GM18873 (cell line): ENCODE data around the gene PCP4L1.
A peak's percentile ranks its signal among the peaks of the same experiment; 100 is the strongest.
"Not testable (repeated sequence)": the region's sequence is repeated elsewhere in the genome, so short reads cannot be mapped to it uniquely, and the experiment has no call there.

Experiments
- ATAC-seq: cut with Tn5 transposase; IDR thresholded peaks from one replicate; pipeline ENCODE4 v1.9.1; 2021; ENCODE audit warnings: mild to moderate bottlenecking, moderate library complexity, moderate number of reproducible peaks; ENCODE audit not compliant: unreplicated experiment, low FRiP score

PCP4L1 gene

GRCh38 chr1:161227196-161227871, 31.2 kb upstream of the PCP4L1 start:
- ATAC-seq, result peak; percentile 37

GRCh38 chr1:161228032-161228431, 30.5 kb upstream of the PCP4L1 start:
- no peak for ATAC-seq

GRCh38 chr1:161229896-161230295, 28.6 kb upstream of the PCP4L1 start:
- no peak for ATAC-seq

GRCh38 chr1:161230762-161231161, 27.8 kb upstream of the PCP4L1 start:
- ATAC-seq, result no peak

- ATAC-seq, result no peak
Observed at GRCh38 chr1:161233102-161233501, 25.4 kb upstream of the PCP4L1 start.

- ATAC-seq, result no peak
Observed at GRCh38 chr1:161235957-161236775, 22.4 kb upstream of the PCP4L1 start.

GRCh38 chr1:161238039-161238473, 20.5 kb upstream of the PCP4L1 start, which contains the start of gene NR1I3:
TSS of gene NR1I3 (minus strand) at chr1:161238203. CDS start at chr1:161236565, 1,638 bp downstream.
- ATAC-seq, result no peak

GRCh38 chr1:161241682-161242081, 16.9 kb upstream of the PCP4L1 start:
- no peak for ATAC-seq

- ATAC-seq, result no peak
Observed at GRCh38 chr1:161242313-161242712, 16.2 kb upstream of the PCP4L1 start.

GRCh38 chr1:161244888-161245287, 13.7 kb upstream of the PCP4L1 start:
- ATAC-seq, result no peak

- not testable (repeated sequence) for ATAC-seq
Observed at GRCh38 chr1:161250100-161250499, 8.4 kb upstream of the PCP4L1 start.

GRCh38 chr1:161250829-161251228, 7.7 kb upstream of the PCP4L1 start:
- ATAC-seq, result no peak

- no peak for ATAC-seq
Observed at GRCh38 chr1:161251579-161251978, 7.0 kb upstream of the PCP4L1 start.

- ATAC-seq, result not testable (repeated sequence)
Observed at GRCh38 chr1:161255302-161255701, 3.2 kb upstream of the PCP4L1 start.

- ATAC-seq, result not testable (repeated sequence)
Observed at GRCh38 chr1:161255955-161256520, 2.5 kb upstream of the PCP4L1 start.

- ATAC-seq, result not testable (repeated sequence)
Observed at GRCh38 chr1:161257109-161257508, 1.4 kb upstream of the PCP4L1 start.

- ATAC-seq, result no peak
Observed at GRCh38 chr1:161259345-161259702, 779 bp downstream of the PCP4L1 start.

- ATAC-seq, result no peak
Observed at GRCh38 chr1:161259765-161260164, 1.2 kb downstream of the PCP4L1 start.

GRCh38 chr1:161260376-161261260, 2.1 kb downstream of the PCP4L1 start:
- ATAC-seq, result no peak
